IPS-18c (cell line): Measurements from ENCODE around the gene EXOC3.
"Not testable (repeated sequence)": the region's sequence is repeated elsewhere in the genome, so short reads cannot be mapped to it uniquely, and the experiment has no call there.

Experiments
- H3K4me3 ChIP-seq: 2 replicates; pipeline ENCODE4 v1.7.0; 2013; ENCODE audit warnings: low read depth, mild to moderate bottlenecking, low read length, moderate library complexity; ENCODE audit not compliant: insufficient read depth
- H3K9me3 ChIP-seq: one replicate; pipeline ENCODE4 v1.6.1; 2013; ENCODE audit warnings: mild to moderate bottlenecking, low read length, moderate library complexity; ENCODE audit not compliant: control insufficient read depth, insufficient read depth

EXOC3 gene

GRCh38 chr5:484556-484955 is 41.6 kb downstream of the EXOC3 start:
- no peaks in the 10 kb centered on the region for H3K9me3 ChIP-seq
- no peak overlapping the region for H3K4me3 ChIP-seq

- H3K4me3 ChIP-seq = no peak overlapping the region
- no peaks in the 10 kb centered on the region for H3K9me3 ChIP-seq
Observed at GRCh38 chr5:485113-485945, 42.4 kb downstream of the EXOC3 start.

- H3K4me3 ChIP-seq = no peak overlapping the region
- H3K9me3 ChIP-seq = no peaks in the 10 kb centered on the region
Observed at GRCh38 chr5:485946-486491, 43.0 kb downstream of the EXOC3 start.

GRCh38 chr5:486597-486996 is 43.6 kb downstream of the EXOC3 start:
- not testable (repeated sequence) for H3K4me3 ChIP-seq, H3K9me3 ChIP-seq

- Histone ChIP-seq H3K9me3 (no peaks in the 10 kb centered on the region), H3K4me3 (no peak overlapping the region)
Observed at GRCh38 chr5:488241-488640, 45.3 kb downstream of the EXOC3 start.

DNA sequence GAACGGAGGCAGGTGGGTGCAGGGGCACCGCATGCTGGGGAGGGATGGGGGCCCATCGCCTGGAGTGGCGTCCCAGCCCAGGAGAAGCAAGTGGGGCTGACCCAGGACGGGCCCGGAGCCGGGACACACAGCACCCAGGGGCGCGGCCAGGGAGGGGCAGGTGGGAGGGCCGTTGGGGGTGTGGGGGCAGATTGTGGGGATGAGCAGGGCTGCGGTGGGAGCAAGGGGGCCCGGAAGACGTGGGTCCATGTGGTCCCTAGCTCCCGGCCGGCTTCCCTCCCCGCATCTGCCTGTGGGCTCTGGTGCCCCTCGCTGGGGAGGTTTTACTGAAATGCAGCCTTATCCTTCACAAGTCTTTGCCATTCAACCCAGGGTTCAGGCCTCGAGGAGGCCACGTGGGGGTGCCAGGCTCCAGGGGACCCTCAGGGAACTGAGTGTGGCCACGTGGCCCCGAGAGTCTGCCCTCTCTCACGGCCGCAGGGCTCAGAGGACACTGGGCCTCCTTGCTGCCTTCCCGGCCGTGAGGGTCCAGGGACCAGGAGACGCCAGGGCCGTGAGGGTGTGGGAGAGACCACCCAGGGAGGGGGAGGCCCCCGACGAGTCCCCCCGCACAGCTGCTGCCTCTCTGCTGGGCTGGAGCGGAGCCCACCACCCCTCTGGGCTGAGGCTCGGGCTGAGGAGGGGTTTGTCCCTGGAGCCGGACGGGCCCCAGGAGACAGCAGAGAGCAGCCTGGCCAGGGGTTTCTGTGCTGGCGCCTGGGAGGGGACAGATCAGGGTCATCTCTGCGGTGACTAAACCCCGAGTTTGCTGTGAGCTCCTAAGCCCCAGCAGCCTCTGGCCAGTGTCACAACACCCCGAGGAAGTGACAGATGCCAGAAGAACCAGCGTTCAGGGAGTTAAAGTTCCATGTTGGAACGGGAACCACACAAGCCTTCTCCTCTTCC is 46.0 kb downstream of the EXOC3 start:
- H3K4me3 ChIP-seq = no peak overlapping the region
- no peaks in the 10 kb centered on the region for H3K9me3 ChIP-seq

- H3K4me3 ChIP-seq = no peak overlapping the region
- no peaks in the 10 kb centered on the region for H3K9me3 ChIP-seq
Observed at GRCh38 chr5:489689-490080, 46.7 kb downstream of the EXOC3 start.

DNA sequence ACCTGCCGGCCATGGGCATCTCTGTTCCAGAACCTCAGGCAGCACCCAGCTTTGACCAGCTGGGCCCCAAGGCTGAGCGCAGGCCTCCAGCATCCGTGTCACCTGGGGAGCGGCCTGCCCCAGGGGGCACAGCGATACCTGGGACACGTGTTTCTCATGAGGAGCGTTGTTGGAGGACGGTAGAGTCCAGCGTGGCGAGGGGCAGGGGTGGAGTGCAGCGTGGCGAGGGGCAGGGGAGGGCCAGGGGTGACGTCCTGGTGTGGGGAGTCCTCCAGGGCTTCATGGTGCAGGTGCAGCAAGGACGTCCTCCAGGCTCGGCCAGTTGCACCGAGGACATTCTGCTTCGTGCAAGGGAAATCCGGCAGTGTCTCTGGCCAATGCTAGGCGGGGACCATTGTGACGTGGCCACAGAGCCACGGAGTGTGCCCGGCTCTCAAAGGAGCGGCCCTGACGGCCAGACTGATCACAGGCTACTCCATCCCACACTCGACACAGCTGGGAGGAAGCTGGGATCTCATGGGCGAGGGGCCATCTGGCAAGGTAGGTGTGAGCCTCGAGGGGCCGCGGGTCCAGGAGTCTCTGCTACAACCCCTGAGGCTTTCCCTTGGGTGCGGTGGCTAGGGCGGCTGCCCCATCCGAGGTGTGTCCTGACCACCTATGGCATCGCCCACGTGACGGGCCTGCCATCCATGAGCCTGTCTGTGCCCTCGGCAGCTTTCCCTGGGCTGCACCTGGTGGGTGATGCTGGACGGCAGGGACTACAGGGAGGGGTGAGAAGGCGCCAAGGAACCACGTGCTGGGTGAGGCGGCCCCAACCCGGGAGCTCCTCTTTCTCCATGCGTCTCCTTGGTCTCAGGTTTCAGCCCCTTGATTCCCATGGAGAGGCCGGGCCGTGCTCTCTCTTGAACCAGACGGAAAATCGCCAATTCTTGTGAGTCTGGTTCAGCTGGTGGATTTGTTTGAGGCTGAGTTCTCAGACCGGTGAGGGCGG is 47.4 kb downstream of the EXOC3 start:
- Histone ChIP-seq H3K4me3 (no peak overlapping the region), H3K9me3 (no peaks in the 10 kb centered on the region)

GRCh38 chr5:491119-491855 is 48.3 kb downstream of the EXOC3 start:
- no peak overlapping the region for H3K4me3 ChIP-seq
- no peaks in the 10 kb centered on the region for H3K9me3 ChIP-seq

DNA sequence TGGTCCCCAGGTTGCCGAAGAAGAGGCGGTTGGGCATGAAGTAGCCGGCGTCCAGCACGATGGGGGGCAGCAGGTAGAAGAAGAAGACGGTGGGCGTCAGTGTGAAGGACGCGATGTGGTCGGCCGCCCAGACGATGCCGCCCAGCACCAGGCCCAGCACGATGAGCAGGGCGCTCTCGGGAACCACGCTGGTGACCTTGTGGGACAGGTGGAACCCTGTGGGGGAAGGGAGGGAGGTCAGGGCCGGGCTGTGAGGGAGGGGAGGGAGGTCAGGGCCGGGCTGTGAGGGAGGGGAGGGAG is 48.8 kb downstream of the EXOC3 start:
- no peak overlapping the region for H3K4me3 ChIP-seq
- H3K9me3 ChIP-seq = no peaks in the 10 kb centered on the region

DNA sequence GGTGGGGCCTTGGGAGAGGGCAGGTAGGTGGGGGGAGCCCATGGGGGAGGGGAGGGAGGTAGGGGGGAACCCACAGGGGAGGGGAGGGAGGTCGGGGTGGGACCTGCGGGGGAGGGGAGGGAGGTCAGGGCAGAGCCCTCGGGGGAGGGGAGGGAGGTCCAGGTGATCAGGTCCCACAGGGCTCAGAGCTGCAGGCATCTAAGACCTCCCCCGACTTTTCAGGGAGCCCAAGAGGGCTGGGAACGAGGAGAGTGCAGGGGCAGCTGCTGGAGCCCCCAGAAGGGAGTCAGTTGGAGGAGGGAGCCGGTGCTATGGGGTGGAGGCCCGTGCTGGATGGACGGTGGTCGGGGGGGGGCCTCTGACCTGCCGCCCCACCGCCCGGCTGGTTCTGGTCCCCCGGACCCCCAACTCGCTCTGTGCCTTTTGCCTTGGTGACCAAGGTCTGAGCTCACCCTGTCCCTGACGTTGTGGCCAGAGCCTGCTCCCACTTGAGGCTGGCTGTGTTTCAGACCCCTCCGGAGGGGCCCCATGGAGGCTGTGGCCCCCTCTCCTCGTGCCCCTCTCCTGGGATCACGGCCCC is 49.4 kb downstream of the EXOC3 start:
- Histone ChIP-seq H3K4me3 (no peak overlapping the region), H3K9me3 (no peaks in the 10 kb centered on the region)

- Histone ChIP-seq H3K9me3 (no peaks in the 10 kb centered on the region), H3K4me3 (no peak overlapping the region)
Observed at GRCh38 chr5:493119-493701, 50.2 kb downstream of the EXOC3 start.

- Histone ChIP-seq H3K4me3 (no peak overlapping the region; the same call in 1 of the 2 replicates), H3K9me3 (no peaks in the 10 kb centered on the region)
Observed at GRCh38 chr5:493758-494157, 50.8 kb downstream of the EXOC3 start.

GRCh38 chr5:494667-495255 is 51.8 kb downstream of the EXOC3 start:
- Histone ChIP-seq H3K9me3 (no peaks in the 10 kb centered on the region), H3K4me3 (no peak overlapping the region)

DNA sequence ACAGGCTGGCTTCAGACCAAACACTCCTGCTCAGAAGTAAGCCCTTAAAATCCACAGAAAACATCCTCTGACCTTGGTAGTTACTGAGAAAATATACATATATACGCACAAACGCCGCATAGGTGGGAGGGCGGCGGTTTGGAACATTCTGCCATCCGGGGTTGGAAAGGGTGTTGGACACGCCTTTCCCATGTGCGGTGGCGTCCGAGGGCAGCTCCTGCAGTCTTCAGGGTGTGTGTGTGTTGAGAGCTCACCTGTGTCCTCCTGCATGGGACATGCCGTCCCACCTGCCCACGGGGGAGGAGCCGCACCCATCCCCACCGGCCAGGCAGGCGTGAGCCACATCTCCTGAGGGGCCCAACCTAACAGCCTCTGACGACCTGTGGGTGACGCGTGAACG is 53.1 kb downstream of the EXOC3 start:
- no peak overlapping the region for H3K4me3 ChIP-seq
- H3K9me3 ChIP-seq = no peaks in the 10 kb centered on the region
